WTC11 (cell line): ENCODE results near the gene BTBD17. TPM values are rescaled to one million over a fixed set of nuclear protein-coding genes. Genes with fewer than 3 reads are reported as not detected.

Source experiments
- ATAC-seq: fragments of 200-7000 bp; cut with Tn5 transposase; 2 replicates; pipeline ENCODE4 v1.10.0; 2021; ENCODE audit warnings: mild to moderate bottlenecking, moderate library complexity
- CTCF ChIA-PET: fragments of 300-600 bp; sonication (Branson Sonifier 250); formaldehyde crosslinking; loops from one replicate; lab custom pipeline; 2021; ENCODE audit warnings: antibody characterized with exemption; lab: Charles Lee
- POLR2A ChIA-PET: fragments of 350-600 bp; sonication (Branson Sonifier 250); formaldehyde crosslinking; loops from one replicate; lab custom pipeline; 2021; ENCODE audit warnings: antibody characterized with exemption; lab: Charles Lee
- DNase-seq: peaks from one replicate; pipeline ENCODE4 v3.0.0; 2021; ENCODE audit warnings: low spot score
- H3K27ac Mint-ChIP-seq: 2 replicates; pipeline ENCODE4 v1.8.0; 2021; ENCODE audit warnings: mixed read lengths
- H3K27me3 Mint-ChIP-seq: 2 replicates; pipeline ENCODE4 v1.8.0; 2021; ENCODE audit warnings: low read depth, mild to moderate bottlenecking, moderate library complexity, mixed read lengths
- H3K36me3 Mint-ChIP-seq: 2 replicates; pipeline ENCODE4 v1.8.0; 2021; ENCODE audit warnings: mixed read lengths
- H3K4me1 Mint-ChIP-seq: 2 replicates; pipeline ENCODE4 v1.8.0; 2022; ENCODE audit warnings: mixed read lengths
- H3K4me3 Mint-ChIP-seq: 2 replicates; pipeline ENCODE4 v1.8.0; 2021; ENCODE audit warnings: mild to moderate bottlenecking, moderate library complexity, mixed read lengths
- H3K9me3 Mint-ChIP-seq: 2 replicates; pipeline ENCODE4 v1.8.0; 2021; ENCODE audit warnings: mixed read lengths
- ATF1 ChIP-seq: sonication (generic); formaldehyde crosslinking; IDR thresholded peaks from 2 replicates; pipeline ENCODE4 v1.8.1; 2023; ENCODE audit warnings: mild to moderate bottlenecking, moderate library complexity, missing genetic modification reagents
- E2F1 ChIP-seq: sonication (generic); formaldehyde crosslinking; IDR thresholded peaks from 2 replicates; pipeline ENCODE4 v1.8.0; 2022; ENCODE audit warnings: mild to moderate bottlenecking, missing genetic modification reagents
- E2F4 ChIP-seq: sonication (generic); formaldehyde crosslinking; IDR thresholded peaks from 2 replicates; pipeline ENCODE4 v1.8.1; 2022; ENCODE audit warnings: low read depth, mild to moderate bottlenecking, moderate library complexity, missing genetic modification reagents, borderline replicate concordance
- ESRRA ChIP-seq: sonication (generic); formaldehyde crosslinking; IDR thresholded peaks from 2 replicates; pipeline ENCODE4 v1.8.1; 2022; ENCODE audit warnings: mild to moderate bottlenecking, missing genetic modification reagents, borderline replicate concordance
- FOXJ3 ChIP-seq: sonication (generic); formaldehyde crosslinking; IDR thresholded peaks from 2 replicates; pipeline ENCODE4 v1.9.0; 2021; ENCODE audit warnings: missing genetic modification reagents, mild to moderate bottlenecking, borderline replicate concordance
- FOXP1 ChIP-seq: sonication (generic); formaldehyde crosslinking; IDR thresholded peaks from 2 replicates; pipeline ENCODE4 v1.8.0; 2022; ENCODE audit warnings: missing genetic modification reagents, mild to moderate bottlenecking, moderate library complexity, borderline replicate concordance
- NFE2L1 ChIP-seq: sonication (generic); formaldehyde crosslinking; IDR thresholded peaks from 2 replicates; pipeline ENCODE4 v1.8.1; 2023; ENCODE audit warnings: missing genetic modification reagents
- NR1H2 ChIP-seq: sonication (generic); formaldehyde crosslinking; IDR thresholded peaks from 2 replicates; pipeline ENCODE4 v1.9.0; 2021; ENCODE audit warnings: mild to moderate bottlenecking, moderate library complexity, missing genetic modification reagents
- PRDM15 ChIP-seq: sonication (generic); formaldehyde crosslinking; IDR thresholded peaks from 2 replicates; pipeline ENCODE4 v1.8.0; 2022; ENCODE audit warnings: missing genetic modification reagents
- PREB ChIP-seq: sonication (generic); formaldehyde crosslinking; IDR thresholded peaks from 2 replicates; pipeline ENCODE4 v1.8.1; 2022; ENCODE audit warnings: mild to moderate bottlenecking, missing genetic modification reagents, moderate library complexity, borderline replicate concordance
- SP1 ChIP-seq: sonication (generic); formaldehyde crosslinking; conservative IDR thresholded peaks from 2 replicates; pipeline ENCODE4 v1.8.1; 2022; ENCODE audit warnings: missing genetic modification reagents
- TCF7 ChIP-seq: sonication (generic); formaldehyde crosslinking; IDR thresholded peaks from 2 replicates; pipeline ENCODE4 v1.8.0; 2022; ENCODE audit warnings: mild to moderate bottlenecking, low read depth, missing genetic modification reagents, moderate library complexity
- ZNF425 ChIP-seq: fragments of 250-450 bp; sonication (Bioruptor Pico); conservative IDR thresholded peaks from 2 replicates; pipeline ENCODE4 v1.9.0; 2021; ENCODE audit warnings: mild to moderate bottlenecking
- ZNF532 ChIP-seq: fragments of 250-450 bp; sonication (Bioruptor Pico); IDR thresholded peaks from 2 replicates; pipeline ENCODE4 v1.9.0; 2021; ENCODE audit warnings: mild to moderate bottlenecking, borderline replicate concordance
- total RNA-seq: library from RNA; stranded (reverse); gene quantifications from 3 replicates; pipeline ENCODE4 v1.2.3, GENCODE V29; 2021

BTBD17 gene
- total RNA-seq, 1 experiment from 2014 or later, result 0.94 TPM

GRCh38 chr17:74343526-74344284, 18.0 kb downstream of the BTBD17 start:
- CTCF ChIA-PET, result interaction anchor here (1.0 to 1.1 kb wide), 3 partner anchors 8 to 42 kb away, joined by 3 read pairs; no protein-coding TSS in a partner anchor
- Mint-ChIP-seq H3K27ac (no peak overlapping the region), H3K4me1 (peaks cover 6% of the 10 kb centered on the region; the same call in 1 of the 2 replicates), H3K36me3 (no peaks in the 10 kb centered on the region), H3K9me3 (no peaks in the 10 kb centered on the region), H3K27me3 (peaks cover 3% of the 10 kb centered on the region; the same call in 1 of the 2 replicates), H3K4me3 (no peak overlapping the region)
- POLR2A ChIA-PET, result no interaction called here
- TF ChIP-seq NFE2L1 (CRISPR knock-in tag) (no peak), FOXJ3 (CRISPR knock-in tag) (no peak), TCF7 (CRISPR knock-in tag) (no peak), E2F1 (no peak), NR1H2 (no peak), SP1 (CRISPR knock-in tag) (no peak), ZNF532 (no peak), PREB (no peak), FOXP1 (CRISPR knock-in tag) (no peak), ZNF425 (no peak), E2F4 (CRISPR knock-in tag) (no peak), ATF1 (CRISPR knock-in tag) (no peak), PRDM15 (CRISPR knock-in tag) (no peak), ESRRA (CRISPR knock-in tag) (no peak)
- DNase-seq, result no peak
- no peak for ATAC-seq
